NCI-H524 treated with DMSO at 0.1 percent for 48 hours (cell line): ENCODE measurements around the gene LRP1B.
"Not testable (repeated sequence)": the region's sequence is repeated elsewhere in the genome, so short reads cannot be mapped to it uniquely, and the experiment has no call there.

Source experiments
- DNase-seq: peaks from one replicate; lab custom pipeline; 2025; lab: John Stamatoyannopoulos, UW

The LRP1B gene

DNA sequence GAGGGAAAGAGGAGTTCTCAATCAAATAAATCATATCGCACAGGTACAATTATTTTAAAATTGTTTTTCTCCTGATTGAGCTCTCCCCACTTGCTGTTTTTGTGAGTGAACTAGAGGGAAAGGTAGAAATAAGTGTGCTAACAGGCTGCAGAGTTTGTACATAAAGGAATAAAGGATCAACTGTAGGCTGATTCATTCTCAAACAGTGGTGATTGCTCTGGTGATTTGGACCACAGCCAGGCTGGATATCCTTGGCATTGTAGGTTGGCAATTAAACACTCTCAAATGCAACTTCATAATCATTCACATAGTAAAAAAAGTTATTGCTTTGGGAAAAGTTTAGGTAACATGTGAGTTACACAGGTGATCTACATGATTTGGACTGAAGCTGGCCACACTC, 29.8 kb downstream of the LRP1B start:
- no peak for DNase-seq

DNA sequence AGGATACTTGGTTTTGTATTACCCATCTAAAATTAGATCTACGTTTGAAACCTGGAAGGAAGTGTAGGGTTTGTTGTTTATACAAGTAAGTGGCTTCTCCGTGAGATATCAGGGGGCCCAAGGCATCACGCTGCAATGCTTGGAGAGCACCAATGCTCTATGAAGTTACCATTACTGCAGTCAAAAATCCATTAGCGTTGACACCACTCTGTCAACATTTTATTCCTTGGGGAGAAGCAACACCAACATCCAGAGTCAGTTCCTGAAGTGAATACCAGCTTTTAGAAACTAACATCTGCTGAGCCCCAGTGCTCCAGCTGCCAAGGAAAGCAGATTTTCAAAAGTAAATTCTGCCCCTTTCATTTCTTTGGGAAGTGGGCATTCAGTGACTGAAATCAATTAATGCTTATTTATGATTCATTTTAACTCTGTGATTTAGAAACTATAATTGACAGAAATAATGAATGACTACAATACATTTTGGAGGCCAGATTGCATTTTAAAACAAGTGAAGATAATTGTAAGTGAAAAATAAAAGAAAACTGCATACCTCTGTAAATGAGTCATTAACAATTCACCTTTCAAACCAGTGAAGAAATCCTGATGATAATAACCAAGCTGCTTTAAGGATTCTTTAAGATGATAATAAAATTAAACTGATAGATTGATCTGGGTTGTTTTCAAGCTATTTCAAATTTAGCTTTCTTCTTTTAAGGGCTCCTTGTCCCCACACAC, 30.5 kb downstream of the LRP1B start:
- no peak for DNase-seq

DNA sequence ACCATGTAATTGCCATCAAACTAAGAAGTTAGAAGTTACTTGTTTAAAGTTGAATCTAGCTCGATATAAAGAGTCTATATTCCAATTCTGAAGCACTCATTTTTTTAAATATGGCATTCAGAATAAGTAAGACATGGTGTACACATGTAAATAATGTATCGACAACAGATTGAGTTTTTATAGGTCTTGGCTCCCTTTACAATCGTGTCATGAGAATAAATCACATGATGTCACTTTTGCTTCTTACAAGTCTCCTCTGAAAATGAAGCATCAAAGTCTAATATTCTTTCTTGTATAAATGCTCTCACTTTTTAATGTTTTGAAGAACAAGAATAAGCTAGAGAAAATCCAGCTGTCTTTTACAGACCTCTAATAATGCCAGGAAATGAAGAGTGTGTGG, 33.1 kb downstream of the LRP1B start:
- DNase-seq = no peak

GRCh38 chr2:142095647-142096046, 35.2 kb downstream of the LRP1B start:
- DNase-seq = no peak

DNA sequence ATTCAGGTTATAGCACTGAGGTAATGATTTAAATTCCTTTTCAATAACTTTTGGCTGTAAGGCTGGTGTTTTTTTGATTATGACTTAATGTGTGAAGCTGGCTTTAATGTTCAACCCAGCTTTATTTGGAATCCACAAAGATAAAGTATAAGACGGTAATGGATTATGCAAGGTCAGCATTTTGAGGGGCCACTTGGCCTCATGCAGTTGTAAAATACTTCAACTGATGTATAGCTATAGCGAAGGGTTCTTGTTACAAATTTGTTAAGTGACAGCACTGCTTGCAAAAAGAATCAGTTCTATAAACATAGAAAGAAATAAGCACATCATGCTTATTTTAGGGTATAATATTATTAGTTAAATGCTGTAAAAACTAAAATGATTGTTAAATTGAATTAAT, 36.6 kb downstream of the LRP1B start:
- no peak for DNase-seq

GRCh38 chr2:142088058-142088568, 42.7 kb downstream of the LRP1B start:
- no peak for DNase-seq

GRCh38 chr2:142087585-142087984, 43.2 kb downstream of the LRP1B start:
- not testable (repeated sequence) for DNase-seq

GRCh38 chr2:142082368-142082767, 48.4 kb downstream of the LRP1B start:
- DNase-seq = no peak

GRCh38 chr2:142076317-142076716, 54.5 kb downstream of the LRP1B start:
- no peak for DNase-seq

DNA sequence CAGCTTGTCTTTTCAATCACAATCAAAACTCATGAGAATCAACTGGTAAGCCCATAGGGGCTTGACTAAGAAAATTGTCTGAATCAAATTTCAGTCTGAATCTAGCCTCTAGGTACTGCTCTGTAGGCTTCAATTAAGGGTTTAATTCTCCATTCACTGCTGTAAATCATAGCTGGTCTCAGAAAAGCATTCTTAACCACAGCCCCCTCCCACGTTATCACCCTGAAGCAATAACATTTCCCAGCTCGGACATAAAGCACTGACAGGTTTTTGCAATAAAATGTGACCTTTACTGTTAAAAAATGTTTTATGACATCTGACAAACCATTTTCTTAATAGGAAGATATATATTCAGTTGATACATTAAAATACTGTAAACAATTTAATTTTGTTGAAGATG, 55.0 kb downstream of the LRP1B start:
- DNase-seq = no peak

- DNase-seq = no peak
Observed at GRCh38 chr2:142069251-142069888, 61.4 kb downstream of the LRP1B start.

DNA sequence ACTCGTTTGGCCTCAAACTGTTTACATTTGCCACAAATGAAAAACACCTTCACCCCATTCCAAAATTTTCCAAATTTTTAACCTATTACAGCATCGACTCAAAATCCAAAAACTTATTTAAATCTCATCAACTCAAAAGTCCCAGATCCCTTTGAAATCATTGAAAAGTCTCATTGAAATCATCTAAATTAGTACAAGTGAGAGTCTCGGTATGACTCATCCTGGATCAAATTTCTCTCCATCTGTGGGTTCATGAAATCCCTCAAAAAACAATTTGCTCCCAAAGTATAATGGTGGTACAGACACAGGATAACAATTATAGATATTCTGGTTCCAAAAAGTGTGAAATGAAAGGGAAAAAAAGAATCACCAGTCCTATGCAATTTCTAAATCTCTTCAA, 65.1 kb downstream of the LRP1B start:
- DNase-seq = no peak

- no peak for DNase-seq
Observed at GRCh38 chr2:142065156-142065555, 65.7 kb downstream of the LRP1B start.

DNA sequence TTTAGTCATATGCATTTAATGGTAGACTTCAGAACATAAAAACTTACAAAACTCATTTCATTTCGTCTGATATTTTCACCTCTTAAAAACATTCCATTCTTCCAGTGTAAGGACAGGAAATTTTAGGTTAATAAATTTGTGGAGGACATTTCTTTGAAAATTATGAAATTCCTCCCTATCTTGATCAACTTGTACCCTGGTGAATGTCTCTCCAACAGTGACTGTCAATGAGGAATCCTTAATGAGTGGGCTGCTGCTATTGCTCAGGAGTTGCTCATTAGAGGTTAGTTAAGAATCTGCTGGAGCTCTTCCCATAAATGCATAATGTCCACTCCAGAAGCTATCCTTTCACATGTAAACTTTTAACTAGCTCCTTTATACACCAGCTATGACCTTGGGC, 69.1 kb downstream of the LRP1B start:
- no peak for DNase-seq

- DNase-seq = no peak
Observed at GRCh38 chr2:142058149-142058548, 72.7 kb downstream of the LRP1B start.

DNA sequence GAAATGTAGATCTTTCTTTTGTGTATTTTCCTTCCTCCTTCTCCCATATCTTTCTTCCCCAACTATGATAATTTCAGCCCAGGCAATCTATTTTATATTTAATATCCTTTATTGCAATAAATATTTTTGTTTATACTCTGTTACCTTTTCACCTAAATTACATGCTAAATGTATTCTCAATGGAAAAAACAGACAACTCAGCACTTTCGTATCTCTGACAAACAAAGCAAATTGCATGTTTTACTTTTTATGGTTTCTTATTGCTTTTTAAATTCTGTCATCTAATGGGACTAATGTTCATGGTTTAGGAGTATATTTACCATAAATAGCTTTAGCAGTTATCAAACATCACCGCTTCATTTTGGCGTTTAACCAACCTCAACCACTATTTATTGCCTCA, 74.0 kb downstream of the LRP1B start:
- no peak for DNase-seq

- DNase-seq = no peak
Observed at GRCh38 chr2:142052220-142052863, 78.5 kb downstream of the LRP1B start.

- DNase-seq = no peak
Observed at GRCh38 chr2:142048581-142048980, 82.2 kb downstream of the LRP1B start.

DNA sequence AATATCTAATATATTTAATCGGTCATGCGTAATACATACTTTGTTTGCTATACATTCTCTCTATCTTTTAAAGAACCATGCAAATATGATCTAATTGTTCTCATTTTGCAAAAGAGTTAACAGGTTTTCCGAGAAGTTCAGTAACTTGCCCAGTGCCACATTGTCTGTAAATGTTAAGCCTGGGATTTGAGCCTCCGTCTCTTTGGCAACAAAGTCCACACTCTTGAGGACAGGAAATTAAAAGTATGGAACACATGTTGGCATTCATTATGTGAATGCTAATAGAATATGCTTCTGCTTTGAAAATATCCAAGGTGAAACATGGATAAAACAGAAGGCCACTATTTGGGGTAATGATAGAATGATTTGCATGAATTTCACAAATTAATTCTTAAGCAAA, 85.2 kb downstream of the LRP1B start:
- no peak for DNase-seq

DNA sequence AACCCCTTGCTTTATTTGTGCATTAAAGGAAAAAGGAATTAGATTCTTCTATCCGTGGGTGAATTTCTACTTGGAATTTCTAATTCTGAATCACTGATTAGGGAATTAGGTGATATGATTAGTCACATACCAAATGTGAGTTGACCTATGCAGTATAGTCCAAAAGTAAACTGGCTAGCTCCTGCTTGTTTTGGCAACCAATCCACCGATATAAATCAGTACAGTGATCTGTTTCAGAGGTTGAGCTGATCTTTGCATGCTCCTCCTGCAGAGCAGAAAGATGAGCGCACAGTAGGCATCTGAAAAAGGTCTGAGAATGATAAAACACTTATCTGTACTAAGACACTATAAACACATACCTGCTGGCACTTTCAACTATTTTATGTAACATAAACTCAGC, 86.6 kb downstream of the LRP1B start:
- no peak for DNase-seq

DNA sequence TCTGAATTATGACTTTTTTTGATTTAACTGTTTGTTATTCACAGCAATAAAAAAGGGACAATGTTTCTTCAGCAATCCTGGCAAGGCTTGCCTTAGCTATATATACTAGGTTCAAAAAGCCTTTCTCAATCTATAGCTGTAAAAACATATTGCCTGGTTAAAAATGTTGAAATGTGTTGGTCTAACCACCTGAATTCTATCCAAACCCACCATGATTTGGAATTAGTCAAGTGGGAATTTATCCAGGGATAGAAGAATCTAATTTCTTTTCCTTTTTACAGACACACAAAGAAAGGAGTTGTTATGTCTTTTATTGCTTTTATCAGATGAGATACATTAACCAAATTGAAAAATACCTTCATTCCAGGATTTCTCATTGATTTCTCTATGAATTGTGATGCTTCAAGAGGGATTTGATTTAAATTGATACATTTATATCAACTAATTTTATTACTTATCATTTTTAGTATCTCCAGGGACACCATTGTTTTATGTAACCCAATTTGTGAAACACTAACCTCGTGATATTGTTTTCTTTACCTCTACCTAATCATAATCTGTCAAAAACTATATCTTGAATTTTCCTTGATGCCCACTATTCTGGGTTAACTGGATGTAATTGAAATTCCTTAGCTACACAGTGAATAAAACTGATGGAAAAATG, 88.1 kb downstream of the LRP1B start:
- no peak for DNase-seq

- no peak for DNase-seq
Observed at GRCh38 chr2:142041996-142042395, 88.8 kb downstream of the LRP1B start.

GRCh38 chr2:142041105-142041504, 89.7 kb downstream of the LRP1B start:
- DNase-seq = no peak
